K562 (cell line): ENCODE data around the gene NLRP6. TPM values are rescaled to one million over a fixed set of nuclear protein-coding genes. Genes with fewer than 3 reads are reported as not detected.
A peak's percentile ranks its signal among the peaks of the same experiment; 100 is the strongest.

Experiments used
- CREB5 ChIP-seq: fragments of 250-450 bp; sonication (Bioruptor Pico); IDR thresholded peaks from 2 replicates; pipeline ENCODE4 v1.5.0; 2020; ENCODE audit warnings: mild to moderate bottlenecking
- CREBBP ChIP-seq: IDR thresholded peaks from one replicate; pipeline ENCODE4 v1.6.1; 2012; ENCODE audit warnings: low read depth, mild to moderate bottlenecking, control low read depth, inconsistent platforms, low read length
- ELF4 ChIP-seq: fragments of 450-650 bp; formaldehyde crosslinking; IDR thresholded peaks from 2 replicates; pipeline ENCODE4 v1.4.0; 2022; ENCODE audit warnings: missing genetic modification characterization
- HMGN3 ChIP-seq: IDR thresholded peaks from 2 replicates; pipeline ENCODE4 v1.6.1; 2011; ENCODE audit warnings: borderline replicate concordance, low read depth, mild to moderate bottlenecking, mixed read lengths, low read length; ENCODE audit not compliant: insufficient read length; ENCODE audit errors: extremely low read depth
- L3MBTL2 ChIP-seq: fragments of 450-650 bp; IDR thresholded peaks from 2 replicates; pipeline ENCODE4 v1.6.1; 2016; ENCODE audit warnings: mild to moderate bottlenecking, moderate library complexity
- NBN ChIP-seq: fragments of 450-650 bp; IDR thresholded peaks from 2 replicates; pipeline ENCODE4 v1.6.1; 2016; ENCODE audit warnings: low read depth, mild to moderate bottlenecking
- NFE2L1 ChIP-seq: fragments of 450-650 bp; IDR thresholded peaks from 2 replicates; pipeline ENCODE4 v1.6.1; 2016; ENCODE audit warnings: missing genetic modification characterization, low read depth, mild to moderate bottlenecking, missing compliant biosample characterization, moderate library complexity, borderline replicate concordance
- RNF219 ChIP-seq: fragments of 250-450 bp; sonication (Bioruptor Pico); IDR thresholded peaks from 2 replicates; pipeline ENCODE4 v1.5.0; 2022; ENCODE audit warnings: mild to moderate bottlenecking
- SMARCE1 ChIP-seq: fragments of 450-650 bp; IDR thresholded peaks from 2 replicates; pipeline ENCODE4 v1.7.1; 2016; ENCODE audit warnings: mild to moderate bottlenecking
- TAF1 ChIP-seq: IDR thresholded peaks from 2 replicates; pipeline ENCODE4 v1.6.1; 2011; ENCODE audit warnings: mild to moderate bottlenecking, low read length, moderate library complexity; ENCODE audit not compliant: insufficient read depth, control insufficient read depth, severe bottlenecking; ENCODE audit errors: extremely low read depth
- ZBTB34 ChIP-seq: fragments of 250-450 bp; sonication (Bioruptor Pico); IDR thresholded peaks from 2 replicates; pipeline ENCODE4 v1.8.0; 2021; ENCODE audit warnings: mild to moderate bottlenecking, moderate library complexity
- ZNF121 ChIP-seq: sonication (generic); formaldehyde crosslinking; conservative IDR thresholded peaks from 2 replicates; pipeline ENCODE4 v1.8.0; 2022; ENCODE audit warnings: missing genetic modification reagents
- ZNF133 ChIP-seq: fragments of 250-450 bp; sonication (Bioruptor Pico); IDR thresholded peaks from 2 replicates; pipeline ENCODE4 v1.4.0; 2020; ENCODE audit warnings: mild to moderate bottlenecking
- polyA plus RNA-seq, 8 experiments: library from polyadenylated mRNA; depleted of rRNA in 4 of 8; stranded (reverse) in 5 of 8; unstranded in 3 of 8; fragments of >200 nt; fragmentation: Nextera tagmentation in 2 of 8; fragmentation: Illumina TruSeq in 1 of 8; extraction: Ambion mirVana in 2 of 8; extraction: Trizol in 1 of 8; gene quantifications; 2 replicates each; pipeline versions ENCODE4 v1.2.1 to v1.2.3, GENCODE V29; 2011 to 2014; ENCODE audit warnings: inconsistent platforms in 1 of 8, missing spikeins in 1 of 8
- total RNA-seq, 7 experiments: library from RNA; depleted of rRNA in 6 of 7; stranded (reverse); fragments of >200 nt in 6 of 7; fragmentation: Illumina TruSeq in 2 of 7; extraction: Trizol in 2 of 7; gene quantifications; 2 replicates each; pipeline versions ENCODE4 v1.2.1 to v1.2.3, GENCODE V29; 2011 to 2021; ENCODE audit warnings: low replicate concordance in 1 of 7

Gene NLRP6
- total and polyA plus RNA-seq, 9 of the 15 experiments (the other 6 are each of a cell fraction or from before 2014, with no cell fraction given): 0.03 to 0.18 (median 0.15) TPM; not detected in 5

GRCh38 chr11:269146-269890 is 8.9 kb upstream of the NLRP6 start (continued):
- TF ChIP-seq CREB5 (CRISPR knock-in tag) (no peak), L3MBTL2 (peak; percentile 56), HMGN3 (no peak), ELF4 (CRISPR knock-in tag) (no peak), NBN (no peak; the same call in none of the 2 replicates), TAF1 (no peak), SMARCE1 (no peak; the same call in 1 of the 2 replicates), ZBTB34 (CRISPR knock-in tag) (no peak), RNF219 (CRISPR knock-in tag) (0 out of 2 replicates have a peak, but pooled peaks have one; percentile 11), ZNF121 (no peak), CREBBP (no peak), ZNF133 (CRISPR knock-in tag) (no peak), NFE2L1 (tag) (no peak)
